HEK293 (cell line): ENCODE results near the gene GCDH.

Experiments
- CTCF ChIA-PET: fragments of 350-600 bp; formaldehyde crosslinking; extraction: SDS; loops from one replicate; lab custom pipeline; 2021; ENCODE audit warnings: antibody characterized with exemption; lab: Yijun Ruan, JAX
- POLR2A ChIA-PET: fragments of 300-600 bp; formaldehyde crosslinking; extraction: SDS; loops from one replicate; lab custom pipeline; 2020; ENCODE audit warnings: antibody characterized with exemption, inconsistent platforms; lab: Yijun Ruan, JAX
- H3K27ac ChIP-seq: fragments of 200-500 bp; sonication (Bioruptor generic); 2 replicates; pipeline ENCODE4 v1.5.1; 2014; ENCODE audit warnings: low read depth, low read length, control low read depth, inconsistent platforms; ENCODE audit errors: extremely low read depth
- H3K36me3 ChIP-seq, 2 experiments: fragments of 200-500 bp in 1 of 2; sonication (Bioruptor generic) in 1 of 2; 1 replicate in 1 of 2; 2 replicates in 1 of 2; pipeline ENCODE4 v1.5.1; 2014 to 2017; ENCODE audit warnings: inconsistent platforms in 2 of 2, low read length in 2 of 2; ENCODE audit not compliant: control insufficient read depth in 2 of 2, insufficient read depth in 1 of 2
- H3K4me1 ChIP-seq: fragments of 200-500 bp; sonication (Bioruptor generic); 2 replicates; pipeline ENCODE4 v1.5.1; 2014; ENCODE audit warnings: mild to moderate bottlenecking, low read length, inconsistent platforms; ENCODE audit not compliant: control insufficient read depth, insufficient read depth
- H3K4me3 ChIP-seq: 2 replicates; pipeline ENCODE4 v1.5.1; 2011; ENCODE audit warnings: low read depth, mild to moderate bottlenecking, control low read depth, low read length, moderate library complexity
- H3K9me3 ChIP-seq: fragments of 200-500 bp; sonication (Bioruptor generic); 2 replicates; pipeline ENCODE4 v1.5.1; 2014; ENCODE audit warnings: low read depth, low read length, inconsistent platforms; ENCODE audit not compliant: control insufficient read depth, insufficient read depth
- ATF2 ChIP-seq: fragments of 450-650 bp; formaldehyde crosslinking; IDR thresholded peaks from 2 replicates; pipeline ENCODE4 v1.5.1; 2016; ENCODE audit warnings: missing biosample characterization, missing genetic modification characterization, low read depth
- BCL6B ChIP-seq: fragments of 450-650 bp; formaldehyde crosslinking; IDR thresholded peaks from 2 replicates; pipeline ENCODE4 v1.5.1; 2017; ENCODE audit warnings: missing biosample characterization, missing genetic modification characterization
- GLIS1 ChIP-seq: fragments of 450-650 bp; formaldehyde crosslinking; IDR thresholded peaks from 2 replicates; pipeline ENCODE4 v1.5.1; 2016; ENCODE audit warnings: missing biosample characterization, missing genetic modification characterization
- HOXA7 ChIP-seq: sonication (generic); formaldehyde crosslinking; IDR thresholded peaks from 2 replicates; pipeline ENCODE4 v1.8.1; 2022; ENCODE audit warnings: missing genetic modification reagents, borderline replicate concordance
- HOXC10 ChIP-seq: sonication (generic); formaldehyde crosslinking; IDR thresholded peaks from 2 replicates; pipeline ENCODE4 v1.8.1; 2023; ENCODE audit warnings: mild to moderate bottlenecking, missing genetic modification reagents
- KLF8 ChIP-seq: fragments of 450-650 bp; formaldehyde crosslinking; IDR thresholded peaks from 2 replicates; pipeline ENCODE4 v1.5.1; 2016; ENCODE audit warnings: missing biosample characterization, missing genetic modification characterization
- OSR2 ChIP-seq: fragments of 450-650 bp; formaldehyde crosslinking; IDR thresholded peaks from 2 replicates; pipeline ENCODE4 v1.5.1; 2016; ENCODE audit warnings: missing biosample characterization, missing genetic modification characterization
- PRDM1 ChIP-seq: fragments of 450-650 bp; formaldehyde crosslinking; IDR thresholded peaks from 2 replicates; pipeline ENCODE4; 2016; ENCODE audit warnings: missing biosample characterization, missing genetic modification characterization
- RBAK ChIP-seq: fragments of 450-650 bp; formaldehyde crosslinking; IDR thresholded peaks from 2 replicates; pipeline ENCODE4 v1.5.1; 2016; ENCODE audit warnings: missing biosample characterization, missing genetic modification characterization
- ZBTB10 ChIP-seq: fragments of 450-650 bp; formaldehyde crosslinking; IDR thresholded peaks from 2 replicates; pipeline ENCODE4 v1.5.1; 2016; ENCODE audit warnings: missing biosample characterization, missing genetic modification characterization
- ZBTB48 ChIP-seq: fragments of 450-650 bp; formaldehyde crosslinking; IDR thresholded peaks from 2 replicates; pipeline ENCODE4 v1.5.1; 2016; ENCODE audit warnings: missing biosample characterization, missing genetic modification characterization
- ZFP3 ChIP-seq: fragments of 450-650 bp; formaldehyde crosslinking; IDR thresholded peaks from 2 replicates; pipeline ENCODE4 v1.5.1; 2016; ENCODE audit warnings: low read depth, missing biosample characterization, missing genetic modification characterization
- ZNF132 ChIP-seq: fragments of 450-650 bp; formaldehyde crosslinking; IDR thresholded peaks from 2 replicates; pipeline ENCODE4 v1.5.1; 2017; ENCODE audit warnings: missing biosample characterization, missing genetic modification characterization, borderline replicate concordance
- ZNF140 ChIP-seq: fragments of 450-650 bp; formaldehyde crosslinking; IDR thresholded peaks from 2 replicates; pipeline ENCODE4 v1.5.1; 2016; ENCODE audit warnings: missing biosample characterization, missing genetic modification characterization
- ZNF266 ChIP-seq: fragments of 450-650 bp; formaldehyde crosslinking; IDR thresholded peaks from 2 replicates; pipeline ENCODE4 v1.5.1; 2016; ENCODE audit warnings: missing biosample characterization, missing genetic modification characterization, low read depth
- ZNF391 ChIP-seq: fragments of 450-650 bp; formaldehyde crosslinking; IDR thresholded peaks from 2 replicates; pipeline ENCODE4 v1.5.1; 2016; ENCODE audit warnings: low read depth, missing biosample characterization, missing genetic modification characterization, borderline replicate concordance
- ZNF449 ChIP-seq: fragments of 450-650 bp; formaldehyde crosslinking; IDR thresholded peaks from 2 replicates; pipeline ENCODE4 v1.5.1; 2017; ENCODE audit warnings: missing biosample characterization, mild to moderate bottlenecking, missing genetic modification characterization, moderate library complexity
- ZNF518A ChIP-seq: fragments of 450-650 bp; formaldehyde crosslinking; conservative IDR thresholded peaks from 2 replicates; pipeline ENCODE4 v1.5.1; 2016; ENCODE audit warnings: low read depth, missing biosample characterization, missing genetic modification characterization
- ZNF585B ChIP-seq: fragments of 450-650 bp; formaldehyde crosslinking; IDR thresholded peaks from 2 replicates; pipeline ENCODE4 v1.5.1; 2016; ENCODE audit warnings: missing biosample characterization, missing genetic modification characterization
- ZNF596 ChIP-seq: fragments of 450-650 bp; IDR thresholded peaks from 2 replicates; pipeline ENCODE4 v1.5.0; 2018; ENCODE audit warnings: missing biosample characterization, mild to moderate bottlenecking, missing genetic modification characterization, moderate library complexity
- ZNF623 ChIP-seq: fragments of 450-650 bp; formaldehyde crosslinking; IDR thresholded peaks from 2 replicates; pipeline ENCODE4 v1.5.1; 2016; ENCODE audit warnings: missing biosample characterization, missing genetic modification characterization
- ZNF624 ChIP-seq: fragments of 450-650 bp; formaldehyde crosslinking; IDR thresholded peaks from 2 replicates; pipeline ENCODE4 v1.5.1; 2017; ENCODE audit warnings: missing biosample characterization, missing genetic modification characterization
- ZSCAN4 ChIP-seq: fragments of 450-650 bp; formaldehyde crosslinking; IDR thresholded peaks from 2 replicates; pipeline ENCODE4 v1.5.1; 2017; ENCODE audit warnings: missing biosample characterization, missing genetic modification characterization

Gene GCDH

GRCh38 chr19:12933287-12934072, 42.5 kb downstream of the GCDH start, which contains the start of gene FARSA (continued):
- TF ChIP-seq ATF2 (tag by site-specific recombination) (peak; percentile 36; the same call in 1 of the 2 replicates), ZNF596 (tag by site-specific recombination) (no peak), ZBTB48 (tag by site-specific recombination) (peak; percentile 36; the same call in 1 of the 2 replicates), ZNF132 (tag by site-specific recombination) (no peak)

GRCh38 chr19:12935071-12935470, 44.1 kb downstream of the GCDH start:
- Histone ChIP-seq H3K36me3 (peaks cover 14 to 27% of the 10 kb centered on the region in 2 experiments; a peak in 2 of 3 replicates), H3K4me1 (peaks cover 9% of the 10 kb centered on the region), H3K27ac (no peak overlapping the region), H3K4me3 (no peak overlapping the region), H3K9me3 (no peaks in the 10 kb centered on the region)
- TF ChIP-seq HOXC10 (CRISPR knock-in tag) (no peak), ZNF449 (tag by site-specific recombination) (no peak), ZNF623 (no peak), ZBTB10 (tag by site-specific recombination) (no peak), OSR2 (tag by site-specific recombination) (no peak), GLIS1 (no peak), ZNF585B (tag by site-specific recombination) (no peak), ZNF140 (tag by site-specific recombination) (no peak), BCL6B (no peak), ZNF518A (tag by site-specific recombination) (no peak), HOXA7 (CRISPR knock-in tag) (no peak), ZNF391 (no peak), ZNF266 (tag by site-specific recombination) (no peak), PRDM1 (tag by site-specific recombination) (no peak), RBAK (tag by site-specific recombination) (no peak), ZFP3 (tag by site-specific recombination) (no peak), ZSCAN4 (tag by site-specific recombination) (no peak), ZNF624 (tag by site-specific recombination) (no peak), KLF8 (no peak)
- ChIA-PET POLR2A (no interaction called here), CTCF (interaction anchor here (0.6 to 0.7 kb wide), 2 partner anchors 101 to 215 kb away, joined by 3 read pairs; partner anchors contain the start of genes IER2 and STX10)
